H4 (cell line): ENCODE results near the gene PKD1L1. TPM values are rescaled to one million over a fixed set of nuclear protein-coding genes. Genes with fewer than 3 reads are reported as not detected.

ENCODE experiments used
- DNase-seq: peaks from one replicate; pipeline ENCODE4 v3.0.0-alpha.2; 2015; ENCODE audit warnings: low spot score
- total RNA-seq: library from RNA; depleted of rRNA; stranded (reverse); fragments of >200 nt; shearing (Covaris generic); gene quantifications from 2 replicates; pipeline ENCODE4 v1.2.3, GENCODE V29; 2014

Gene PKD1L1
- total RNA-seq, 1 experiment from 2014 or later, result 0.02 TPM

DNA sequence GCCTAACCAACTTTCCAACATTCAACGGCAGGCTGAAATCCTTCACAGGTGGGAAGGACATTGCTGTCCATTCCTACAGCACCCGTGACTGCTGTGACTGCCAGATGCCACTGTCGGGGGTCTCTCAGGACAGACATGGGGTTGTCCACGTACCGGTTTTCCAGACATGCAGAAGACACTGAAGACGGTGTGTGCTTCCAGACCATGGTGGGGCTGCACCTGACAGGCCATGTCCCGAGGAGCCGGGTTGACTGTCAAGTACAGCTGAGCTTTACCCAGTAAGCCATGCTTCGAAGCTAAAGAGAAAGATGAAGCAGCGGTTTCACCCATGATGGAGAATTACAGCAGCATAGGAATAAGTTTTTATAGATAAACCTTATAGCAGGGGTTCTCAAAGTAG, 70.9 kb downstream of the PKD1L1 start:
- no peak for DNase-seq

DNA sequence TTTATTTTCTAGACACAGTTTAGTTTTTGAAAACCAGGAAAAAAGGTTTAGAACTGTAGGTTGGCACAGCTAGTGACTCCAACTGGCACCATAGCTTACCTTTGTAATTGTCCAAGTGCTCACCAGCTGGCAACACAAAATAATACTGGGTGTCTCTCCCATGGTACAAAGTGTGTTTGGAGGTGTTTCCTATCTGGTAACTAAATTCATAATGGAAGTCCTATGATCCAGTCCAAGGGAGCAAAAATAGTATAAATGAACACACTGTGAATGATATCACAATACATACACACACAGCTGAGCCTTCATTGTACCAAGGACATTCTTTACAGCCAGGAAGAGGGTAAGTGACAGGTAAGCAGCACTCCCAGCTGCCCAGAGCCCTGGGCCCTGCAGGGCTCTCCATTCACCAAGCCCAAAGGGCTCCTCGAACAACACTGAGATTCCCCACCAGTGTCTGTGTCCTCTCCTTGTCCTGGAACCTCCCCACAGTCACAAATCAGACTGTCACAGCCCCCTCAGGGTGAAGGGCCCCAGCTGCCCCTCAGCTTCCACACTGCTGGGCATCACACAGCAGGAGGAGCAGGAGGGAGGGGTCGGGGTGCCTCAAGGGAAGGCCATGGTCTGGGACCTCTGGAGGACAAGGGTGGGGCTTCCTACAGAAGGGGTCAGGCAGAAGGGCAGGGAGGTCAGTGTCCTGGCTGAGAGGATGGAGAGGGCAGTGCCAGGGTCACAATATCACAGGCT, 72.1 kb downstream of the PKD1L1 start:
- no peak for DNase-seq

DNA sequence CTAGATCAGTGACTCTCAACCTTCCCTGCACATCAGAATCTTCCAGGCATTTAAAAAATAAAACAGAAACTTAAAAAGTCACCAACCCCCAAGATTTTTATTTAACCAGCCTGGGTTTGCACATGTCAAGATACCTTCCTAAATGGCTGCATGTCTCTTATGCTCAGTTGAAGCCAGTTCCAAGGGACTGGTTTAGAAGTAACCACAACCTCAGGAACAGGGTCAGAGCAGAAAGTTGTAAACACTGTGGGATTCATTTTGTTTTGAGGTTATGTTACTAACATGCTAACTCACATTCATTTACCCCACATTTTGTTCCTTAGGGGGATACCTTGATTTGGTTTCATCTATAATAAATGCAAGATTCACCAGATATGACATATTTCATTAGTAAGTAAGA, 72.9 kb downstream of the PKD1L1 start:
- DNase-seq, result peak; percentile 64

DNA sequence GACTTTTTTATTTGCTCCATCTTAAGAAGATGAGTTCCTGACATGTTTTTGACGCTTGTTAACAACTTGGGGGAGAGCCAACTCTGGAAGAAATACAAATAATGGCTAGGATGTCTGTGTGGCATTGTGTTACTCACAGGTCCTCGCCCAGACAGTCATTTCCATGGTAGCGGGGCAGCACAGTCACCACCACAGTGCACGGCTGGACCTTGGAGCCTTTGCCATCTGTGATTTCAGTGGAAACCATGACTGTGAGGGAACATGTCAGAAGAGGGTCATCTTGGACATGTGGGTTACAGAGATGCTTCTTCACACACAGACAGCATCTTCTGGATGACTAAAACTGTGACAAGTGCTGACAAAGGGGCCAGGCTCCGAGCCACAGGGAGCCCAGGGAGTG, 74.5 kb downstream of the PKD1L1 start:
- DNase-seq, result peak; percentile 47

DNA sequence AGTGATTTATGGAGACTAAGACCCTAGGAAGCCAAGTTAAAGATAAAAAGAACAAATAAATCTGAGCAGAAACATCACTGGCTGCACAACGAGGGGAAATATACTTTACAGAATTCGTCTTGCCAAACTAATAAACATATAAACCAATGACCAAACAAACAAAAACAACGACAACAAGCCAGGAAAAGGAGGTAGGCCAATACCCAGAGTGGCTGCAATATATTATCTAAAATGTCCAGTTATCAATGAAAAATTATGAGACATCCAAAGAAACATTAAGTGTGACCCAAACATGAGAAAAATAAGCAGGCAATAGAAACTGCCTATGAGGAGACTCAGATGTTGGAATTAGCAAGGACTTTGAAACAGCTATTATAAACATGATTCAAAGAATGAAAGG, 81.0 kb downstream of the PKD1L1 start:
- no peak for DNase-seq

DNA sequence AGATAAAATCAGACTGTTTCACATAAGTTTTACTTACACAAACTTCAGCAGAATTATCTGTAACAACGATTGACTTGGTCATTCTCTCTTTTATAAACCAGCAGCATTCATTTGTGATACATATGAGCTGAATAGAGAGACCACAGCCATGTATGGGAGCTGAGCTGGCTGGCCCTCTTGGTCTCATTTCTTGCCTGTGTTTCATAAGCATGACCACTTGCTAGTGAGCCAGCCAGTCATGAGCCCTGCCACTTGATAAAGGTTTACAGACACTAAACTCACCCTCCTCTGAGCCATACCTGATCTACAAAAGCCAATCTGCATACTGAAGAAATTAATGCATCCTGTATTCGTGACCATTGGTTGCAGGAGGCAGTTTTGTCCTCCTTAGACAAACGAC, 82.1 kb downstream of the PKD1L1 start:
- DNase-seq, result no peak

DNA sequence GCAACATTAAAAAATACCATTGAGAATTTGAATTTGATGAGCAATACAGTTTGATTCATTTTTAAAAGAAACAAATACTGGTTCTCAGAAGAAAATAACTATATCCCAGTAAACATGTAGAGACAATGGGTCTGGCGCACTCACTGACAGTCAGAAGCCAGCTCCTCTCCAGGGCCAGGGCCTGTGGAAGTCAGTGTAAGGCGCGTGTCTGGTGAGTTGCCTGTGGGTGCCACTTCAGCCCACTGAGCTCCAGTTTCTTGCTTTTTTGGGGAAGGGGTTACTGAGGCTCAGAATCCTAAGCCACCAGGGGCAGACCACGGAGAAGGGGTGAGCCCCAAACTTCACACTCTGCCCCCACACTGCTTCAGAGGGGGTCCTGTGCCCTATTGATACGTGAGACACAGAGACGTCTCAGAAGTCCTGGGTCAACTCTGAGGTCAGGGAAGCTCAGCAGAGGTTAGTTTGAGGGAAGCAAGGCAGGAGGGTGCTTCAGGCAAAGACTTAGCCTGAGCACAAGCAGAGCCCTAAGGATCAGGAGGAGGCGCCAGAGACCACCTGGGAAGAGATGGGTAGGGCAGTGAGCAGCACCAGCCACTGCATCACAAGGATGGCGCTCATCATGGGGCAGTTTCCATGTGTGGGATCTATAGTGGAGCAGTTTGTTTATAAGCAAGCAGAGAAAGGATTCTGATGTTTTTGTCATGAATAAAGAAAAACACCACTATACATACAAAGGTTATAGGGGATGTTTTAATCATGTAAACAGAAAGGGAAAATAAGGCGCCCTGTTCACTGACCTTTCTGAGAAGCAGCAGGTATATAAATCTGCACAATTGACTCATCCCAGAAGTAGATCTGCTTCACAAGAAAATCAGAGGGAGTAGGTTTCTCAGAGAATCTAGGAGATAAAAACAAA, 95.7 kb downstream of the PKD1L1 start:
- DNase-seq, result no peak

DNA sequence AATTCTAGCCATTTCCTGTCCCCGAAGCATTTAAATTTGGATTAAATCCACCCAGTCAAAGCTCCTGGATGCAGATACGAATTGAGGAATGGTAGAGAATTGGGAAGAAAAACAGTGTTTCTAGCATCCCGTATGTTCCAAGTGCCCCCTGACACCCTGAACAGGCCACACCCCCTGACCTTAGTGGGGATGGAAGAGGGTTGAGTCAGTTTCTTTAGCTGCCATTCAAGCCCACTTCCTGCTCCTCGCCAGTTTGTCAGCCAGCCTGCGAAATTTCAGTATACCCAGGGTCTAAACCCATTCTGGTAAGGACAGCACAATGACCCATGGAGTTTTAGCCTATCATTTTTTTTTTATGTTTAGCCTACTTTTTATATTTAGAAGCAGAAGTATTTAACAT, 101.1 kb downstream of the PKD1L1 start:
- DNase-seq, result no peak

DNA sequence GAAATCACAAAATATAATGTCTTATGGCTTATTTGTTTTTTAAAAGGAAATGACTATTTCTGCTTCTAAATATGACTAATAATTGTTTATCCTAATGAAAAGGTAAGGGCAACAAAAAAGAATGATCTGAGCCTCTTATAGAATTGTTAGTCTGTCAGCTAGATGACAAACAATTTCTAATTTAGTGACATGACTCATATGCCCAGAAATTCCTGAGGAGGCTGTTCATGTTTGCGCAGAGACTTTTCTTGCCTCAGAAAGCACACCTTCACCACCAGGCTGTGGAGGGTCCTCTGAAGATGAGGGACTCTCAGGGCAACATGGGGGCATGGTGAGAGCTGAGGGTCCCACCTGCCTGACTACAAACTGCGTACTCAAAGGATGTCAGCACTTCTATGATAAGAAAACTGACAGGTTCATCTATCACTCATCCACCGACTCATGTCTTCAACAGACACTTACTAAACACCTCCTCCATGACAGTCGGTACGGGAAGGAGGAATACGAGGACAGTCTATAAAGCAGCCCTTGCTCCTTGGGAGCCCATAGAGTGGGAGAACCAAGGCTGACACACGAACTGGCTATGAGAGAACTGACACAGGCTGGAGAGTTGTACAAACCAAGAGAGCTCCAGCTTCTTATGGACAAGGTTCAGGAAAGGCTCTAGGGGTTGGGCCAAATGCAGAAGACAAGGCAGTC, 102.0 kb downstream of the PKD1L1 start:
- peak; percentile 59 for DNase-seq

DNA sequence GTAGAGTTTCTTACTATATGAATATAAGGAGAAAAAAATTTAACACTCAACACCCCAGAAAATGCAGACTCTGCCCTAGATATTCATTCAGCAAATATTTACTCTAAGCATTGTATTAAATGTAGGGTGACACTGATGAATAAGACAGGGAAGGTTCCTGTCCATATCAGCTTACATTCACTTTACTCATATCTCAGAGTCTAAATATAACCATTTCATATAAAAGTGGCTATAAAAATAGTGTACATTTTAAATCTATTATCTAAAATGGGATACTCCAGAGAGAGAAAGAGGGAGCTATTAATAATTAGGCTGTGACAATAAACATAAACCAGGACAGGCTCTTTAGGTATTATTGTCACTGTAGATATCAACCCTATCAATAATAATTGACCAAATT, 104.0 kb downstream of the PKD1L1 start:
- DNase-seq, result no peak

DNA sequence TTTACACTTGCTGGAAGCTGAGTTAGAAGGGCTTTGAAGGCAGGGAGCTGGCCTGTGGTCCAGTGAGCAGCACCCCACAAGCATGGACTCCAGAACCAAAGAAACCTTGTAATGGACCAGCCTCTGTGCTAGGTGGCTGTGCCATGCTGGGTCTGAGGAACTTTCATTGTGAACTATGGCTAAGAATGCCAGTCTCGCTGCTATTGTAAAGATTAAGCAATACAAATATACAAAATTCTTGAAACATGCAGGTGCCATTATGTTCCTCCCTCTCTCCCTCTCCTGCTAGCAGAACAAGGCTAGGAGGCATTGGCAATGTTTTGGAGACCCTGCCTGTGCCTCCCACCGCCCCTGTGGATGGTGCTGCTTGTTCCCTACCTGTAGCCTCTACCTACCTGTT, 105.0 kb downstream of the PKD1L1 start:
- DNase-seq, result no peak

DNA sequence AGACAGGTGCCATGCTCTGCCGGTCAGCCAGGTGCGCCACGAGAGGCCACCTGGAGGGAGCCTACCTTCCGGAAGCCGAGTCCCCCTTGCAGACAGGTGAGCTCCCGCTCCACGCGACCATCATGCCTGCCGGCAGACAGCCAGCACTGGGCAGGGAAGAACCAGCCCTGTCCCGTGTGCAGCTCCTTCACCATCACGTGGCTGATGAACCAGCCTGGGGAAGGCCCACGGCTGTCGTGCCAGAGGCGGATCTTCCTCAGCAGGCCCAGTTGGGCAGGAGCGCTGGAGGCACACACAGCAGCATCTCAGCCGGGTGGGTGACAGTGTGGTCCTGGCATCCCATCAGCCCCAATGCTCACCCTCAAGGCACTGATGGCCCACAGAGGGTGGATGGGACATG, 108.9 kb downstream of the PKD1L1 start:
- no peak for DNase-seq

DNA sequence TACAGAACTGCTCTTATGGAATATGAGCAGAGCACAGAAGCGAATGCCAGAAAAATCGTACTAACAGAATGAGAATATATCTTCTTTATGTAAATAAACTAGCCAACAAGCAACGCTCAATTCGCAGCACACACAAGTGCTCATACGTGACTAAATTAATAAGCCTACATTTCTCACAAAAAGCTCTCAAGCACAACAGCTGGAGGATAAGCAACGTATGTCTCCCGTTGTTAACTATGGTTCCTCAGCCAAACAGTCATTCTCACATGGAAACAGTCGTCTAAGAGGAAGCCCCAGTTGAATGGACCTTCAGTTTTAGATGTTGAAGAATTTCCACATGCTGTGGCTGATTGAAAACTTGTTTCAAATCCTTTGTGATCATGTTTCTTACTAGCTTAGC, 110.4 kb downstream of the PKD1L1 start:
- no peak for DNase-seq

DNA sequence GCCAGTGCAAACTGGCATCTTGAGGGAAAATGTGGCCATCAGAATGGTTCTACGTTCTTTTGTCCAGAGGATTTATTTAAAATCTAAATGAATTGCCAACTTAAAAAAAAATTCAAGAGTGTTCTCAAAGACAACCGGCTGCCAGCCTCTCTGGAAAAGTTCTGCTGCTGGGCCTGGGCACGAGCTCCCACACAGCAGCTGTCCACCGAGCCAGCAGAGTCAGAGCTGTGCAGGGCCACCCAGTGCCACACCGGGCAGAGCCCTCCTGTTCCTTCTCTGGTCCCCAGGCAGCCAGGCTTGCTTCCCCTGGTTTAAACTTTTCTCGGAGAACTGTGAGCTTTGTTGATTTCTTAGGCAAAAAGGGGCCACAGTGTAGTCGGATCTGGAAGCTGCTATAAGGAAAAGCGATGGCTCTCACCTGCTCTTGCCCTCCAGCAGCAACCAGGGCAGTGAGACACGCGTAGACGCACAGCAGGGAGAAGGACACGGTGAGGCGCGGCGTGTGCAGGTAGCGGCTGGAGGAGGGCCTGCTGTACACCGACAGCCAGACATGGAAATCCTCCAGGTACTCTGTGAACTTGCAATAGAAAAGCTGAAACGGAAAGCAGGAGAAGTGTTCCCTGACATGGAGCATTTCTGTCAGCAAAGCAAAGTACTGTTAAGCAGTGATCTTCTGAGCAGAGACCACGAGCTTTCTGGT, 111.6 kb downstream of the PKD1L1 start:
- DNase-seq, result no peak

DNA sequence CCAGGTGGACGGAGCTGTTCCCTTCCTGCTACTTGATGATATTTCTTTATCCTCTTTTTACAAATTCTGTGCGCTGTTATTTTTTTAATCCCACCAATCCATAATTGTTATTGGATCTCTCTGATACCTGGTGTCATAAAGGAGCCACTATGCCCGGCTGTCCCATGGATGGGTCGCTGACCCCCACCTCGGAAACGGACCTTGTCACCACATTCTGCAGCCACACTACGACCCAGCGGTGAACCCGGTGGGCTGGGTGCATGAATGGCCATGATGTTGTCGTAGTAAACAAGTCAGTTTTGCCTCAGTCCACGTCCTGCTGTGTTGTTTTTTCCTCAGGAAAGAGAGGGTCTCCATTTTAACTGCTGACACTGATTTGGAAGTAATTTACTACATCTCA, 112.2 kb downstream of the PKD1L1 start:
- no peak for DNase-seq

DNA sequence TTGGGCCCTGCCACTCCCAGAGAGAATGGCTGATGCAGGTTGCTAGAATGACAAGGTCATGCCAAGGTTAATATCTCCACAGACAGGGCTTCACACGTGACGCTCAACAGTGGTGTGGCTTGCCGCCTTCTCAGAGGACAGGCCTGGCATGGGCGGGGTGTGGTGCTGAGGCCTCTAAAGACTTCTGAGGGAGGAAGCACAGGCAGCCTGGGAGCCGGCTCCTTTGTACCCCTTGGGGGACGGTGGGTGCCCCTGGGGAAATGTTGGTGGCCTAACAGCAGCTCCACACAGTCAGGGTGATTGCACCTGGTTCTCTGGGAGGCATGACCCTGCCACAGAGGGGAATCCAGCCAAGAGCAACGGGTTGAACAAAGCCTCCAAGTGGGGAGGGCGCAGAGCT, 115.1 kb downstream of the PKD1L1 start:
- DNase-seq, result no peak

DNA sequence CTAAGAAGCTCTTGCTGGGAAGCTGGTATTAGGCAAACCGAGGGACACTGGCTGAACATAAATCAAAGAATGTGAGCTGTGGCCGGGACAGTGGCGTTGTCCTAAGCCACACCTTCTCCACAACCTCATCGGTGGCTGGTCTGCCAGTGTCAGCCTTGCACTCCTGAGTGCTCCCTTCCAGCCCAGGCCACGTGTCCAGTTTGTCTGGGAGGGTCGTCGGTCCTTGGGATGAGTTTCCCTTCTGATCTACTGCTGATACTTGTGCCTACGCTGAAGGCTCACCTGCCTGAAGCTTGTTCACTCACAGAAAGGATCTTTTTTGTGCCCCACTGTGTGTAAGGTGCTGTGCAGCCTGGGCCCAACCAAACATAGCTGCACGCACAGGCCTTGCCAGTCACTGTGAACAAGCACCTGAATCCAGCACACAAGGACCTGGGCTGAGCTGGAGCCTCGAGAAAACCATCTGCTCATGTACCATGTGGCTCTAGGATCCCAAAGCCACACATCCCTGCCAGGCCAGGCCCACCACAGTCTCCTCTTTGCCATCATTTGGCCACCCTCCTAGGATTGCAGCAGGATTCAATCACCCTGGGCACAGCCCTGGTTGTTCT, 116.1 kb downstream of the PKD1L1 start:
- DNase-seq, result no peak

DNA sequence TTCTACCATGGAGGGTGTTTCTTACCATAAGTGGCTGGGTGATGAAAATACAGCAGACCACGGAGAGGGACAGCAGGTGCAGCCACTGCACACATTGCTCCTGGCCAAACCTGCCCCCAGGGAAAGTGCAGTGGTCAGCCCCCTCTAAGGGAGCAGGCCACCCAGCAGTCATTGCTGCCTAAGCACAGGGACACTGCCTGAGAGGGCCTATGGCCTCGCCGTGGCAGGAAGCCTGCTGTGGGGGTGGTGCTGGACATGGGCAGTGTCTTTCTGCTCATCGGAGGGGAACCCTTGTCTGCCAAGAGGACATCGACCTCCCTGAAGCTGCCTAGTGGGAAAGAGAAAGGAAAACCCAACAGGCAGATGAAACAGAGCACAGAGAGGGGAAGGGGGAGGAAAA, 118.3 kb downstream of the PKD1L1 start:
- DNase-seq, result no peak

DNA sequence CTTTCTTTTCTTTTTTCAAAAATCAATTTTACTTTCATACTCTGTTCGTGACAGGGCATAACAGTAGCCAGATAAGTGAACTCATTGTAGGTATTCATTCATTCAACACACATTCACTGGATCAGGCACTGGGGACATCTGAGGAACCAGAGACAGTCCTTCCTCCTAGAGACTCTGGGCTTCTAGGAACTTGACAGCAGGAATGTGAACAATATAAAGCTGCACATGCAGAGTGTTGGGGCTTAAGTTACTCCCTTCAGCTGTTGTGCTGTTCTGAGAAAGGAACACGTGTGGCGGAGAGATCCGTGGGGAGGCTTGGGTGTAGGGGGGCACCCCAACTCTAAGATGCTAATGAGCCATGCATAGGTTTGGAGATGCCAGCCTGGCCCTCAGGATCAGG, 120.4 kb downstream of the PKD1L1 start:
- no peak for DNase-seq

DNA sequence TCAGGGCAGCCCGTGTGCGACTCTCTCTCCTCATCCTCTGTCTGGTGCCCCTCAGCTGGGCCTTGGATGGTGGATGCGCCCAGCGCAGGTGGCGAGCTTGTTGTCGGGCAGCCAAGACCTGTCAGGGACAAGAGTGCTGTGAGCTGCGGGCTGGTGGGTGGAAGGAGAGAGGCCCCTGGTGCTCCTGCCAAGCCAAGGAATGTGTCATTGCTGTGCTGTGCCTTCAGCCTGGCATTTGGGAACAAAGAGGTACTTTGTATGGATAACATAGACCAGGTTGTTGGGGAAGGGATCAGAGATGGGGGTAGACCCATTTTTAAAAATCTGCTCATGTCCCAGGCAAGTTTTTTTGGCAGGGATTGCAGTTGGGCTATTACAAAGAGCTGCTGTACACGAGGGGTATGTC, 120.9 kb downstream of the PKD1L1 start:
- no peak for DNase-seq

DNA sequence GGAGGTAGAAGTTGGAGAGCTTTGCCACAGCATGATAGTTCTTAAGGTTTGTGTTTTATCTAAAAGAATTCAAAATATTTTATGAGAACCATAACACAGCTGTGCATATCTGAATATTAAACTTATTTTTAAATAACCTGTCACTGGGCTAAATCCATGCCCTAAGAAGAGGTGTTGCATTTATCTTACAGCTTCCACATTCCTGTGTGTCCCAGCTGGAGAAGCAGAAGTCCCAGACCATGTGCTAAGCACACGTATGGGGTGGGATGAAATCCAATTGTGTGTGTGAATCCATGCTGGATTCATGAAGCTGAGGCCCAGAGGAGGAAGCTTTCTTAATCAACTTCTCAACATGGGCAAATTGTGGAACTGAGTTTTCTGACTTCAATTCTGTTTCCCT, 121.5 kb downstream of the PKD1L1 start:
- no peak for DNase-seq

DNA sequence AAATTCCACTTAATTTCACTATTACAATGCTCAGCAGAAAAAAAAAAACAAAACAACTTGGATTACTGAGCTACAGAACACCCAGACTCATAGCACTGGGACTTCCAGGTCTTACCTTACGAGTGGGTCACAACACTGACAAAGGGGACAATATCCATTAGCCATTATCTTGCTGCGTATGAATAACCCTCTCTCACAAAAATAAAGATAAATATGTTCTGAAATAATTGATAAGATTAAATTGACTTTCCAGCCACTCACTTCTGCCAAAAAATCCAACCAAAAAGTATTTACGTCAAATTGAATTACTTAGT, 128.7 kb downstream of the PKD1L1 start:
- no peak for DNase-seq
